K562 (cell line): ENCODE measurements around the gene TMEM203. TPM values are rescaled to one million over a fixed set of nuclear protein-coding genes. Genes with fewer than 3 reads are reported as not detected.

Experiments used
- ARNT ChIP-seq, 2 experiments: fragments of 450-650 bp; IDR thresholded peaks; 2 replicates each; pipeline ENCODE4 v1.6.1; 2016; ENCODE audit warnings: mild to moderate bottlenecking in 1 of 2
- CBX3 ChIP-seq, 2 experiments: IDR thresholded peaks; 1 replicate in 1 of 2; 2 replicates in 1 of 2; pipeline ENCODE4 v1.6.1; 2012; ENCODE audit warnings: inconsistent platforms in 2 of 2, low read length in 2 of 2, borderline replicate concordance in 1 of 2, control low read depth in 1 of 2
- CTBP1 ChIP-seq: fragments of 450-650 bp; IDR thresholded peaks from 2 replicates; pipeline ENCODE4 v1.6.1; 2016; ENCODE audit warnings: borderline replicate concordance
- DEAF1 ChIP-seq: fragments of 450-650 bp; formaldehyde crosslinking; IDR thresholded peaks from 2 replicates; pipeline ENCODE4 v1.4.0; 2020; ENCODE audit warnings: mild to moderate bottlenecking, moderate library complexity
- ELF1 ChIP-seq: fragments of 200-800 bp; sonication (Bioruptor generic); IDR thresholded peaks from 2 replicates; pipeline ENCODE4 v1.6.1; 2016; ENCODE audit warnings: missing genetic modification characterization, missing compliant biosample characterization
- ETV5 ChIP-seq: sonication (generic); formaldehyde crosslinking; IDR thresholded peaks from 2 replicates; pipeline ENCODE4 v1.4.0; 2020; ENCODE audit warnings: low read depth, mild to moderate bottlenecking, missing genetic modification reagents
- MBD2 ChIP-seq: sonication (generic); IDR thresholded peaks from 2 replicates; pipeline ENCODE4 v1.6.1; 2016; ENCODE audit warnings: low read depth, borderline replicate concordance
- MCM2 ChIP-seq: fragments of 450-650 bp; IDR thresholded peaks from 2 replicates; pipeline ENCODE4 v1.6.1; 2017; ENCODE audit warnings: low read depth, mild to moderate bottlenecking
- MITF ChIP-seq: IDR thresholded peaks from 2 replicates; pipeline ENCODE4 v1.6.1; 2014; ENCODE audit warnings: antibody characterized with exemption
- MLLT1 ChIP-seq, 2 experiments: fragments of 450-650 bp; IDR thresholded peaks; 2 replicates each; pipeline ENCODE4 v1.6.1; 2016
- MTA1 ChIP-seq: fragments of 450-650 bp; IDR thresholded peaks from 2 replicates; pipeline ENCODE4 v1.6.1; 2017; ENCODE audit warnings: borderline replicate concordance
- NR2C1 ChIP-seq, 2 experiments: fragments of 450-650 bp; IDR thresholded peaks; 2 replicates each; pipeline ENCODE4 v1.6.1; 2017; ENCODE audit warnings: mild to moderate bottlenecking in 2 of 2, antibody characterized with exemption in 1 of 2, inconsistent platforms in 1 of 2, missing compliant biosample characterization in 1 of 2, missing genetic modification characterization in 1 of 2
- NR3C1 ChIP-seq: sonication (generic); formaldehyde crosslinking; IDR thresholded peaks from 2 replicates; pipeline ENCODE4 v1.8.1; 2022; ENCODE audit warnings: missing genetic modification reagents
- PRPF4 ChIP-seq: fragments of 200-400 bp; formaldehyde crosslinking; IDR thresholded peaks from one replicate; pipeline ENCODE4 v1.6.1; 2017; ENCODE audit warnings: low read length, low read depth, mild to moderate bottlenecking; ENCODE audit not compliant: insufficient read depth, poor library complexity, severe bottlenecking
- RB1 ChIP-seq: fragments of 450-650 bp; IDR thresholded peaks from 2 replicates; pipeline ENCODE4 v1.6.1; 2017; ENCODE audit warnings: low read depth, mild to moderate bottlenecking
- SAFB2 ChIP-seq: fragments of 200-400 bp; formaldehyde crosslinking; IDR thresholded peaks from 2 replicates; pipeline ENCODE4 v1.6.1; 2018; ENCODE audit warnings: borderline replicate concordance, low read length, low read depth, moderate library complexity; ENCODE audit not compliant: severe bottlenecking
- SRF ChIP-seq, 2 experiments: fragments of 250-450, 450-650 bp in 1 of 2; sonication (Bioruptor Pico) in 1 of 2; sonication (generic) in 1 of 2; formaldehyde crosslinking; IDR thresholded peaks; 2 replicates each; pipeline versions ENCODE4 v1.5.0 to v1.5.1; 2020 to 2022; ENCODE audit warnings: mild to moderate bottlenecking in 1 of 2, missing genetic modification reagents in 1 of 2
- UBTF ChIP-seq, 2 experiments: IDR thresholded peaks; 2 replicates each; pipeline ENCODE4 v1.6.1; 2012; ENCODE audit warnings: improper control_type of control experiment in 2 of 2, low read depth in 2 of 2, low read length in 2 of 2, borderline replicate concordance in 1 of 2
- ZC3H11A ChIP-seq: IDR thresholded peaks from 2 replicates; pipeline ENCODE4 v1.6.1; 2012; ENCODE audit warnings: low read depth, low read length, improper control_type of control experiment
- ZNF764 ChIP-seq: fragments of 250-450 bp; sonication (Bioruptor Pico); IDR thresholded peaks from 2 replicates; pipeline ENCODE4 v1.4.0; 2020; ENCODE audit warnings: low read depth, mild to moderate bottlenecking, moderate library complexity
- polyA plus RNA-seq, 8 experiments: library from polyadenylated mRNA; depleted of rRNA in 4 of 8; stranded (reverse) in 5 of 8; unstranded in 3 of 8; fragments of >200 nt; fragmentation: Nextera tagmentation in 2 of 8; fragmentation: Illumina TruSeq in 1 of 8; extraction: Ambion mirVana in 2 of 8; extraction: Trizol in 1 of 8; gene quantifications; 2 replicates each; pipeline versions ENCODE4 v1.2.1 to v1.2.3, GENCODE V29; 2011 to 2014; ENCODE audit warnings: inconsistent platforms in 1 of 8, missing spikeins in 1 of 8
- total RNA-seq, 7 experiments: library from RNA; depleted of rRNA in 6 of 7; stranded (reverse); fragments of >200 nt in 6 of 7; fragmentation: Illumina TruSeq in 2 of 7; extraction: Trizol in 2 of 7; gene quantifications; 2 replicates each; pipeline versions ENCODE4 v1.2.1 to v1.2.3, GENCODE V29; 2011 to 2021; ENCODE audit warnings: low replicate concordance in 1 of 7

The TMEM203 gene
- total and polyA plus RNA-seq, 9 of the 15 experiments (the other 6 are each of a cell fraction or from before 2014, with no cell fraction given): 8.8 to 59.5 (median 37.6) TPM

GRCh38 chr9:137188490-137189296 is 16.8 kb downstream of the TMEM203 start, which contains the start of the genes ANAPC2 and SSNA1 (continued):
- peak; percentile 49 to 99; a peak in 2 of 4 replicates for TF ChIP-seq MLLT1 (IDR thresholded peaks at IDR 0.05)
- TF ChIP-seq ZNF764 (CRISPR knock-in tag): no peak
- TF ChIP-seq ELF1 (tag): peak; percentile 74
- TF ChIP-seq ZC3H11A: no peak
- TF ChIP-seq ARNT (IDR thresholded peaks at IDR 0.05): no peak
- TF ChIP-seq NR3C1 (CRISPR knock-in tag): 0 out of 2 replicates have a peak, but pooled peaks have one; percentile 20
- TF ChIP-seq MCM2: no peak
- peak; percentile 91; the same call in 1 of the 2 replicates for TF ChIP-seq CTBP1
- no peak for TF ChIP-seq NR2C1 (IDR thresholded peaks at IDR 0.05)
- peak; percentile 26; the same call in 1 of the 2 replicates for TF ChIP-seq NR2C1 (tag; IDR thresholded peaks at IDR 0.05)
- 0 out of 2 replicates have a peak, but pooled peaks have one; percentile 21 for TF ChIP-seq ETV5 (CRISPR knock-in tag)
- TF ChIP-seq MTA1: peak; percentile 100
- no peak for TF ChIP-seq MITF
- peak; percentile 83 for TF ChIP-seq RB1
- TF ChIP-seq CBX3 (IDR thresholded peaks at IDR 0.05; ENCODE audit: borderline replicate concordance in 1 of 2, low read length in 2 of 2): peak in 1 of 2 experiments; percentile 22; a peak in 1 of 3 replicates
- TF ChIP-seq SRF (CRISPR knock-in tag; IDR thresholded peaks at IDR 0.05): peak in 1 of 2 experiments; percentile 69; a peak in 1 of 4 replicates
- TF ChIP-seq MBD2: peak; percentile 88
- peak; percentile 33 to 90; a peak in 2 of 4 replicates for TF ChIP-seq UBTF (IDR thresholded peaks at IDR 0.05; ENCODE audit: borderline replicate concordance in 1 of 2, low read depth in 2 of 2, low read length in 2 of 2)
- peak; percentile 41; the same call in 1 of the 2 replicates for TF ChIP-seq DEAF1 (CRISPR knock-in tag)
- peak; percentile 74 for TF ChIP-seq PRPF4
- TF ChIP-seq SAFB2: no peak
